Activated naive CD8-positive, alpha-beta T cell (primary cell): ENCODE results near the gene PTGR1.
A peak's percentile ranks its signal among the peaks of the same experiment; 100 is the strongest.
"Not testable (repeated sequence)": the region's sequence is repeated elsewhere in the genome, so short reads cannot be mapped to it uniquely, and the experiment has no call there.

ENCODE experiments used
- H3K27ac Mint-ChIP-seq: one replicate; pipeline ENCODE4 v1.8.0; 2021; ENCODE audit warnings: mixed read lengths
- H3K27me3 Mint-ChIP-seq: one replicate; pipeline ENCODE4 v1.8.0; 2021; ENCODE audit warnings: mixed read lengths
- H3K36me3 Mint-ChIP-seq: one replicate; pipeline ENCODE4 v1.8.0; 2021; ENCODE audit warnings: mixed read lengths
- H3K4me1 Mint-ChIP-seq: one replicate; pipeline ENCODE4 v1.8.0; 2021; ENCODE audit warnings: low read depth, mixed read lengths
- H3K4me3 Mint-ChIP-seq: one replicate; pipeline ENCODE4 v1.8.0; 2021; ENCODE audit warnings: mild to moderate bottlenecking, mixed read lengths
- H3K9me3 Mint-ChIP-seq: one replicate; pipeline ENCODE4 v1.8.0; 2021; ENCODE audit warnings: low read depth, mixed read lengths

Gene PTGR1

DNA sequence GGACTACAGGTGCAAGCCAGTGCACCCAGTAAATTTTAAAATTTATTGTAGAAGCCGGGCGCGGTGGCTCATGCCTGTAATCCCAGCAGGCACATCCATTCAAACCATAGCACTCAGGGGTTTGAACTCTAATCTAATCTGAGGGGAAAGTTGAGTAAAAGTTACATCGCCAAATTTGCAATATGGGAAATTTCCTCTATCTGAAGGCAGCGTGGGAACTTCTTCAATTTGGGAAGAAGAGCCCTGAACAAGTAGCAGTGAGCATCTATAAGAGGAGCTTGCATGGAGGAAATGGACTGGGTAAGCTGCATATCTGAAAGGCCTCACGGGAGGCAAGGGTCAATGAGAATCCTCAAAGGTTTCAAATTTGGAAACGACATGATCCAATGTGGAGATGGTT is 29.0 kb upstream of the PTGR1 start:
- no peak overlapping the region for H3K27ac Mint-ChIP-seq
- no peak overlapping the region for H3K4me3 Mint-ChIP-seq
- H3K4me1 Mint-ChIP-seq, result peaks cover 22% of the 10 kb centered on the region
- peaks cover 3% of the 10 kb centered on the region for H3K27me3 Mint-ChIP-seq
- H3K9me3 Mint-ChIP-seq, result no peaks in the 10 kb centered on the region
- no peaks in the 10 kb centered on the region for H3K36me3 Mint-ChIP-seq

DNA sequence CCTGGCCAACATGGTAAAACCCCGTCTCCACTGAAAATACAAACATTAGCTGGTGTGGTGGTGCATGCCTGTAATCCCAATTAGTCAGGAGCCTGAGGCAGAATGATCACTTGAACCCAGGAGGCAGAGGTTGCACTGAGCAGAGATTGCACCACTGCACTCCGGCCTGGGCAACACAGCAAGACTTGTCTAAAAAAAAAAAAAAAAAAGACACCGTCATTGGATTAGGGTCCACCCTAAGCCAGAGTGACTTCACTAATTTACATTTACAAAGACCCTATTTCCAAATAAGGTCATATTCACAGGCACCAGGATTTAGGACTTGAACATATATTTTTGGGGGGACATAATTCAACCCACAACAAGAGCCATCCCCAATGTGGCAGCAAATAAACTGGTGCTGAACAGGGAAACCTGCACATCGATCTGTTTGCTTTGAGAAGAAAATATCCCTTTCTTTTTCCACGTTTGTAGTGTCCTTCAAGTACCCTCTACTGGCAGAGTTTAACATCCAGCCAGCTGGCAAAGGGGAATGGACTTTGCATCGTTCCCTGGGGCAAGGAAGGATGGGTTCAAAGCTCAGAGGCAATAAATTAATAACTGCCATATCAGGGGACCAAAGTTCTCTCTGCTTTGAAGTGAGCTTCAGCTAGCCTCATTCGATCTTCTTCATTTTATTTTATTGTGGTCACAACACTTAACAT is 28.0 kb upstream of the PTGR1 start:
- H3K4me3 Mint-ChIP-seq, result no peak overlapping the region
- H3K36me3 Mint-ChIP-seq, result no peaks in the 10 kb centered on the region
- H3K27ac Mint-ChIP-seq, result no peak overlapping the region
- peaks cover 12% of the 10 kb centered on the region for H3K4me1 Mint-ChIP-seq
- H3K9me3 Mint-ChIP-seq, result no peaks in the 10 kb centered on the region
- peaks cover 3% of the 10 kb centered on the region for H3K27me3 Mint-ChIP-seq

DNA sequence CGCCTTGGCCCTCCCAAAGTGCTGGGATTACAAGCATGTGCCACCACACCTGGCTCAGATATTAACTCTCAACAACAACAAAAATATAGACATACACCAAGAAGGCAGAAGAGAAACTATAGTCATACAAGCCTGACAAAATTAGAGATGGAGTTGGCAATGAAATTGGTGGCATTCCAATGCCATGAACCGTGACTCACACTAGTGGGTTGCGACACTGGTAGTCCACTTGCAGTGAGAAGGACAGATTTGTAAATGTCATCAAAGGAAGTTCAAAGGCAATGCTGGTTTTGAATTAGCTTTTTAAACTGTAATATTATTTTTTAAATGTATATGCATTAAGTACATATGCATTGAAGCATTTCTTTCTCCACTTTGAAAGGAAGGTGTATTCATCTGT is 23.2 kb upstream of the PTGR1 start:
- H3K36me3 Mint-ChIP-seq, result no peaks in the 10 kb centered on the region
- no peaks in the 10 kb centered on the region for H3K9me3 Mint-ChIP-seq
- no peak overlapping the region for H3K4me3 Mint-ChIP-seq
- H3K27ac Mint-ChIP-seq, result no peak overlapping the region
- H3K27me3 Mint-ChIP-seq, result peaks cover 5% of the 10 kb centered on the region
- no peaks in the 10 kb centered on the region for H3K4me1 Mint-ChIP-seq

DNA sequence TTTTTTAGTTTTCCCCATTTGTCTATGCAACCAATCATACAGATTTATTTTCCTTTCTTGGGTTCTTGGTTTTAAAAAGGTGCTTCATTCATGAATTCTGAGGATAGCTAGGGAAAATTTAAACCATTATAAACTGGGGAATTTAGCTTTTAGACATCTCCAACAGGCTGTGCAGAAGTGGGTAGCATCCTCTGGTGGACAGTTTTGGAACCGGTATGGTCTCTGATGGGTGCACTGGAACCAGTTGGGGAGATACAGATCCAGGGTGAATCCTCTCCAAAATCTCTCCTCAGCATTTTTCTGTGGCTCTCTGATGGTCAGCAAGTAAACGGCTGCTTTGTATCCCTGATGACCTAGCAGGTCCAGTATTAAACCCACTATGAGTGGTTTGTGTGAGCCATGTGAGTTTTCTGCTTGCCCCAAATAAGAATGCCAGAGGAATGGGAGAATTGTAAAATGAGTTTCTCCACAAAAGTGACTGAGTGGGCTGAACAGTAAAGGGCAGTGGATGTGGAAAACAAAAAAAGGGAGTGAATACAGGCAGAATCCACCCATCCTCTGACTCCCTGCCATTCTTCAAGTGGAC is 22.5 kb upstream of the PTGR1 start:
- Mint-ChIP-seq H3K36me3 (no peaks in the 10 kb centered on the region), H3K4me1 (no peaks in the 10 kb centered on the region), H3K27ac (no peak overlapping the region), H3K27me3 (peaks cover 5% of the 10 kb centered on the region), H3K4me3 (no peak overlapping the region), H3K9me3 (no peaks in the 10 kb centered on the region)

DNA sequence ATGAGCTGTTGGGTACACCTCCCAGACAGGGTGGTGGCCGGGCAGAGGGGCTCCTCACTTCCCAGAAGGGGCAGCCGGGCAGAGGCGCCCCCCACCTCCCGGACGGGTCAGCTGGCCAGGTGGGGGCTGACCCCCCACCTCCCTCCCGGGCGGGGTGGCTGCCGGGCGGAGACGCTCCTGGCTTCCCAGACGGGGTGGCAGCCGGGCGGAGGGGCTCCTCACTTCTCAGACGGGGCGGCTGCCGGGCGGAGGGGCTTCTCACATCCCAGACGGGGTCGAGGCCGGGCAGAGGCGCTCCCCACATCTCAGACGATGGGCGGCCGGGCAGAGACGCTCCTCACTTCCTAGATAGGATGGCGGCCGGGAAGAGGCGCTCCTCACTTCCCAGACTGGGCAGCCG is 17.9 kb upstream of the PTGR1 start:
- H3K9me3 Mint-ChIP-seq, H3K4me3 Mint-ChIP-seq, H3K27ac Mint-ChIP-seq, H3K36me3 Mint-ChIP-seq, H3K4me1 Mint-ChIP-seq, H3K27me3 Mint-ChIP-seq: not testable (repeated sequence)

DNA sequence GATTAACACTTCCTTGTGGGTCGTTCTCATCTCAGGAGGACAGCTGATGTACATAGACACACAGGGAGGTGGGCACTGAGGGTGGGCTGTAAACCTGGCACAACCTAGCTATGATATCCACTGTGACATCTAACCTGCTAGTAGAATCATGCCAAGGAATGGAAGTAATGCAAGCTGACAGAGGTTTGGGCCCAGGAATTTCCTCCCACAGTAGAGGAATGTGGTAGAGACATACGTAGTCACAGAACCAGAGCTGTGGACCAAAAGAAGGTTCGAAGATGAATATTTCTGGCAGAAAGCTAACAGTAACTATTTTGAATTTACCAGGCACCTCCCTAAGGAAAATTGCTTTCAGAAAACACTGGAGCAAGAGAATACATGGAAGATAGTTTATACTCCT is 16.5 kb upstream of the PTGR1 start:
- H3K9me3 Mint-ChIP-seq, result no peaks in the 10 kb centered on the region
- H3K27ac Mint-ChIP-seq, result no peak overlapping the region
- no peaks in the 10 kb centered on the region for H3K36me3 Mint-ChIP-seq
- no peaks in the 10 kb centered on the region for H3K4me1 Mint-ChIP-seq
- no peak overlapping the region for H3K4me3 Mint-ChIP-seq
- H3K27me3 Mint-ChIP-seq, result peaks cover 8% of the 10 kb centered on the region

DNA sequence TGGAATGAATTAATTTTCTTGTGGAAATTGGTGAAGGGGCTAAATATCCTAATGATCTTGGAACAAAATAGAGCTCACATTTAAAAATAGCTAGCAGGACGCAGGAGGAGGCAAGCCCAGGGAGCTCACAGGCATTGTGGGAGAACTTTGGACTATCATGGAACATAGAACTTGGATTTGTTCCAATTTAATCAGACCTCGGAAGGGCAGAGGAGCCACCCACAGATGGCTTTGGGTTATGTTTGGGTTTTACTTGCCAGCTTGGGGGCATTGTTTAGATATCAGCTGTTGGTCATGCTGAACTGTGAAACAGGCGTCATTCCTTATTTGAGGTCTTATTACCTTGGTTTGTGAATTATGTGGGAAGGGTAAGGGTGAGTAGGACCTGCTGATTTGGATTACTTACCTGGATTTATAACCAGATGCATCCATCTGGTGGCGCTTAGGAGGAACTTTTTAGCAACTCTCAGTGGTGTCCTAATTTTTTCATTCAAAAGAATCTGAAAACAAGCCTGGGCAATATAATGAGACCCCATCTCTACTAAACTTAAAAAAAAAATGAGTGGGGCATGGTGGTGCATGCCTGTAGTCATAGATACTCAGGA is 14.1 kb upstream of the PTGR1 start:
- Mint-ChIP-seq H3K9me3 (no peaks in the 10 kb centered on the region), H3K4me1 (no peaks in the 10 kb centered on the region), H3K36me3 (no peaks in the 10 kb centered on the region), H3K27me3 (peaks cover 16% of the 10 kb centered on the region), H3K27ac (no peak overlapping the region), H3K4me3 (no peak overlapping the region)

DNA sequence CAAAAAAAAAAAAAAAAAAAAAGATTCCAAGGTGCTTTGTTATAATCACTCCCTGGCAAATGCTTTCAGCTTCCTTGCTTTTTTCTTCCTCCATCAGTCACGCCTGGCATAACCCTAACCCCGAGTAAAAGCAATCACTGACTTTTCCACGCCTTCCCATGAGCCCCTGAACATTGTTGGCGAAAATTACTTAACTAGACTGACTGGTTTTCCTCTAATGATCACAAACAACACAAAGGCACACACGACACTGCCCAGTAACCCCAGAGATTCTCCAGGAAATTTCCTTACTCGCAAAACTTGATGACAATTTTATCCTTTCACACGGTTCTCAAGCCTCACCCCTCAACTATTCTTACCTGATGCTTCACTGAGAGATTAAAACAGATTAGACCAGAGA is 11.4 kb upstream of the PTGR1 start:
- Mint-ChIP-seq H3K27me3 (peaks cover 13% of the 10 kb centered on the region), H3K4me3 (no peak overlapping the region), H3K4me1 (no peaks in the 10 kb centered on the region), H3K9me3 (no peaks in the 10 kb centered on the region), H3K36me3 (no peaks in the 10 kb centered on the region), H3K27ac (no peak overlapping the region)

DNA sequence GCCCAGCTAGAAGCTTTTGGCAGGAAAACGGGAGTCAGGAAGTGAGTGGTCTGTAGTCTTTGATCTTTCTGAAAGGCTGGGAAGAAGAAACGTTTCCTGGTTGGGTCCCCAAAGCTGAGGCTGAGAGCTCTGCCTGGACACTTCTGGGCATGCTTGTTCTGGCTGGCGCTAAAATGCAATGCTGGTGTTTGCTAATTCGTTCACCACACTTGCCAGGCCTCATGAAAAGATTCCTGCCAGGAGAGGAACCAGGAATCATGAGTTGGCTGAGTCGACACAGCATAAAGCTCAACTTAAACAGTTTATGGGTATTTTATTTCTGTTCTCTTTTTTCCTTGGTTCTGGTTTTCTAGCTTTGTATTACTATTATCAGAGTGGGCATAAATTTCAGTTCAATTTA is 10.7 kb upstream of the PTGR1 start:
- Mint-ChIP-seq H3K27me3 (peaks cover 12% of the 10 kb centered on the region), H3K9me3 (no peaks in the 10 kb centered on the region), H3K4me3 (no peak overlapping the region)

DNA sequence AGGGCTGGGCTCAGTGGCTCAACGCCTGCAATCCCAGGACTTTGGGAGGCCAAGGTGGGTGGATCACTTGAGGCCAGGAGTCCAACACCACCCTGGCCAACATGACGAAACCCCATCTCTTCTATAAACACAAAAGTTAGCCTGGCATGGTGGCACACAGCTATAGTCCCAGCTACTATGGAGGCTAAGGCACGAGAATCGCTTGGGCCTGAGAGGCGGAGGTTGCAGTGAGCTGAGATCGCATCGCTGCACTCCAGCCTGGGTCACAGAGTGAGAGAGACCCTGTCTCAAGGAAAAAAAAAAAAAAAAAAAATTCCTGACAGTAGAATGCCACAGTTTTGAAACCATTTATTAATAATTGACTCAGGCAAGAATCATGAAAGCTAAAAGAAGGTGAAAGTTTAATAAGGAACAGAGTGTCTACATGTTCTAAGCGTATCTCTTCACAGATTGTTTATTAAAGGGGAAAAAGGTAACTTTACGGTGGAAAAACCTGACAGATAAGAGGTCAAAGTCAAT is 5.7 kb upstream of the PTGR1 start:
- H3K27me3 Mint-ChIP-seq, result peaks cover 10% of the 10 kb centered on the region
- no peaks in the 10 kb centered on the region for H3K36me3 Mint-ChIP-seq
- no peaks in the 10 kb centered on the region for H3K4me1 Mint-ChIP-seq
- H3K9me3 Mint-ChIP-seq, result no peaks in the 10 kb centered on the region
- no peak overlapping the region for H3K4me3 Mint-ChIP-seq
- H3K27ac Mint-ChIP-seq, result no peak overlapping the region

More for the DNA sequence above, 10.7 kb upstream of the PTGR1 start:
- no peak overlapping the region for H3K27ac Mint-ChIP-seq
- no peaks in the 10 kb centered on the region for H3K4me1 Mint-ChIP-seq
- H3K36me3 Mint-ChIP-seq, result no peaks in the 10 kb centered on the region

DNA sequence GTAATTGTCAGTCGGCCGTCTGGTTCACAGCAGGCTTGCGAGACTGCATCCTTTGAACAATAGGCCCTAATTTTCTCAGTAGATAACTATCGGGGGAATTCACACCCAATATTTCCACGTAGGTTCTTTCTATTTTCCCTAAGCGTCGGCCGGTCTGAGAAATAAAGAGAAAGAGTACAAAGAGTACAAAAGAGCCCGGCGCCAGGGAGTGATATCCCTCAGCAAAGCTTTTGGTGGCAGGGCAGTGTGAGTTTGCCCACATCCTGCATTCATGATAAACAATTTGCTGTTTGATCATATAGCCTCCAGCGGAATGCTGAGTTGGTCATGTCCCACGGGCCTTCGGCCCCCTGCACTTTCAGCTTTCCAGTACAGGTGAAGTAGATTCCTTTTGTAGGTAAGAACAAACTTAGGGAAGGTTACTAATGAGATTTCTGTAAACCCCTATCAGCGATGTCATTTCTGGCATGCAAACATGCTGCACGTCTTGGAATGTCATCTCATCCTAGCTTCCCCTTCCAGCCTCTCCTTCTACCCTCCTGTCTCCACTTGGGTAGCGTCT is 4.7 kb upstream of the PTGR1 start:
- H3K27me3 Mint-ChIP-seq, result peaks cover 10% of the 10 kb centered on the region
- no peaks in the 10 kb centered on the region for H3K36me3 Mint-ChIP-seq
- H3K27ac Mint-ChIP-seq, result no peak overlapping the region
- H3K9me3 Mint-ChIP-seq, result no peaks in the 10 kb centered on the region
- H3K4me1 Mint-ChIP-seq, result peaks cover 4% of the 10 kb centered on the region
- H3K4me3 Mint-ChIP-seq, result no peak overlapping the region

DNA sequence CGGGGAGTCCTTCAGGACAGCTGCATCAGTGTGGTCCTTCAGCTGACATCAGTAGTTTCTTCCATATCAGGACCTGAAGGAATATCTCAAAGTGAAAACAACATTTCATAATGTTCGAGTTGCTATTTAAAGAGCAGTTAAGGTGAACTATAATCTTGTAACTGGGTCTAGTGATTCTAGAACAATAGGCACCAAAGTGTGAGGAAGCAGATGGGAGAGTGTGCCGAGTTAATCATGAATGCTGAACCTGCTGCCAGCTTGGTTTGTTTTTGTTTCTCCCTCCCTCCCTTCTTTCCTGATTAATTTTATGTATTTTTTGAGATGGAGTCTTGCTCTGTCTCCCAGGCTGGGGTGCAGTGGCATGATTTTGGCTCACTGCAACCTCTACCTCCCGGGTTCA is 3.6 kb upstream of the PTGR1 start:
- H3K4me1 Mint-ChIP-seq, result peaks cover 12% of the 10 kb centered on the region
- no peaks in the 10 kb centered on the region for H3K9me3 Mint-ChIP-seq
- no peak overlapping the region for H3K27ac Mint-ChIP-seq
- no peaks in the 10 kb centered on the region for H3K36me3 Mint-ChIP-seq
- peaks cover 10% of the 10 kb centered on the region for H3K27me3 Mint-ChIP-seq
- no peak overlapping the region for H3K4me3 Mint-ChIP-seq

DNA sequence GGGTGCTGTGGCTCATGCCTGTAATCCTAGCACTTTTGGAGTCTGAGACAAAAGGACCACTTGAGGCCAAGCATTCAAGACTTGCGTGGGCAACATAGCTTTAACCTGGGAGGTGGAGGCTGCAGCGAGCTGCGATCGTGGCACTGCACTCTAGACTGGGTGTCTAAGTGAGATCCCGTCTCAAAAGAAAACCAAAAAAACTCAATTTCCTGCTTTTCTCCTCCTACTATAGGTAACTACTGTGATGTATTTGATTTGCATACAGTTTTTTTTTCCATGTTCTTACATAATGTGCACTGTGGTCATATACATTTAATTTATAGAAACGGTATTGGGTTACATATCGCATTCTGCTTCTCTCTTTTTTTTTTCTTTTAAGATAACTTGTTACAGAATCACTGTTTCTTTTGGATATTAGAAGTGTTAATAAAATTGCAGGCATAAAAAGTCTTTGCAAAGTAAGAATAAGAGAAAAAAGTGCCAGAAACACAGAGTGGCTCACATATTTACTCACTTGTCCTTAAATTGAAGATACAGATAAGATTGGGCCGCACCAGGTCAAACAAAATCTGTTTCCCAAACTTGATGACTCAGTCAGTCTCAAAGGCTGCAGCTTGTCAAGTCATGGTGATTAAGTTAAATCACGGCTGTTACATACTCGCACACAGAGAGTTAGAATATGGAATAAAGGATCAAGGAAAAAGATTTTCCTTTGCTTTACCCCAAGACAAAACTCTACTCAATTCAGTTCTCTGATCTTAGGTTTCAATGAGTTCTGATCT is 2.0 kb upstream of the PTGR1 start:
- Mint-ChIP-seq H3K9me3 (no peaks in the 10 kb centered on the region), H3K27ac (no peak overlapping the region), H3K4me1 (peaks cover 20% of the 10 kb centered on the region), H3K36me3 (no peaks in the 10 kb centered on the region), H3K27me3 (peaks cover 20% of the 10 kb centered on the region), H3K4me3 (no peak overlapping the region)

DNA sequence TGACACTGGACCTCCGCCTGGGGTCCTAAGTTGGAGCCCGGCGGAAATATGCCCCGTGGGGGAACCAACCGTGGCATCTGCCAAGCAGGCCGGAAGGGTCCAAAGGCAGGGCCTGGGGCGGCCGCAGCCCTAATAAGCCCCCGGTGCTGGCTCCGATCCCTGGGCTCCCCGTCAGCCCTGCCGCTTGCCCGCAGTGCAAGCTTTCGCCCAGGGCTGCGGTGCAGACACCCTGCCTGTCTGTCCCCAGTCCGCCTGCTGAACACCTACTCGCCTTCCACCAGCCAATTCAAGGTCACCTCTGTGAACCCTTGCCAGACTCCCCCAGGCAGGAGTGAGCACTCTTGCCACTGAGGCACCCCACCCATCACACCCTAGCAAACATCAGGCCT is 502 bp upstream of the PTGR1 start:
- peaks cover 20% of the 10 kb centered on the region for H3K4me1 Mint-ChIP-seq
- H3K27me3 Mint-ChIP-seq, result peaks cover 20% of the 10 kb centered on the region
- H3K27ac Mint-ChIP-seq, result no peak overlapping the region

DNA sequence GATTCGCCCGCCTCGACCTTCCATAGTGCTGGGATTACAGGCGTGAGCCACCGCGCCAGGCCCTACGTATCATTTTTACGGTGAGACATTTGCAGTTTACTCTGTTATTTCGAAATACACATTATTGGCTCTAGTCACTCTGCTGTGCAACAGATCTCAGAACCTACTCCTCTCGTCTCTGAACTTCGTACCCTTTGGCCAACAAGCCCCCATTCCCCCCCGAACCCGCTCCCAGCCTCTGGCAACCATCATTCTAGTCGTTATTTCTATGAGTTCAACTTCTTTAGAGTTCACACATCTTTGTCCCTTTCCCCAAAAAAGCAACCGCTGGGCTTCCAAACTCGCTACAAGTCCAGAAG is 735 bp downstream of the PTGR1 start:
- peaks cover 20% of the 10 kb centered on the region for H3K4me1 Mint-ChIP-seq
- peaks cover 20% of the 10 kb centered on the region for H3K27me3 Mint-ChIP-seq
- no peaks in the 10 kb centered on the region for H3K36me3 Mint-ChIP-seq
- no peaks in the 10 kb centered on the region for H3K9me3 Mint-ChIP-seq
- H3K4me3 Mint-ChIP-seq, result peak overlapping the region; percentile 89
- no peak overlapping the region for H3K27ac Mint-ChIP-seq

More for the DNA sequence above, 502 bp upstream of the PTGR1 start:
- Mint-ChIP-seq H3K9me3 (no peaks in the 10 kb centered on the region), H3K36me3 (no peaks in the 10 kb centered on the region), H3K4me3 (peak overlapping the region; percentile 89)
